BLaER1 (cell line): ENCODE measurements around the gene TEX22.
A peak's percentile ranks its signal among the peaks of the same experiment; 100 is the strongest.

Experiments used
- H3K27ac ChIP-seq: shearing (Covaris generic); formaldehyde crosslinking; 2 replicates; pipeline ENCODE4 v1.8.1; 2022
- H3K27me3 ChIP-seq: shearing (Covaris generic); formaldehyde crosslinking; 2 replicates; pipeline ENCODE4 v1.8.1; 2022
- H3K36me3 ChIP-seq: shearing (Covaris generic); formaldehyde crosslinking; 2 replicates; pipeline ENCODE4 v1.8.1; 2022
- H3K4me1 ChIP-seq: shearing (Covaris generic); formaldehyde crosslinking; 2 replicates; pipeline ENCODE4 v1.8.1; 2022
- H3K4me2 ChIP-seq: shearing (Covaris generic); formaldehyde crosslinking; 2 replicates; pipeline ENCODE4 v1.8.1; 2022
- H3K4me3 ChIP-seq: shearing (Covaris generic); formaldehyde crosslinking; 2 replicates; pipeline ENCODE4 v1.8.1; 2022
- H3K9ac ChIP-seq: shearing (Covaris generic); formaldehyde crosslinking; 2 replicates; pipeline ENCODE4 v1.8.1; 2022
- H3K9me3 ChIP-seq: shearing (Covaris generic); formaldehyde crosslinking; 2 replicates; pipeline ENCODE4 v1.8.1; 2022
- H4K20me1 ChIP-seq: shearing (Covaris generic); formaldehyde crosslinking; 2 replicates; pipeline ENCODE4 v1.8.1; 2022
- Cebpa-rat ChIP-seq: shearing (Covaris generic); IDR thresholded peaks from 2 replicates; pipeline ENCODE4 v1.8.1; 2022

The TEX22 gene

GRCh38 chr14:105376521-105377440 is 21.6 kb upstream of the TEX22 start:
- no peak overlapping the region for H3K4me3 ChIP-seq
- peaks cover 14% of the 10 kb centered on the region for H3K4me1 ChIP-seq
- H3K4me2 ChIP-seq = no peak overlapping the region
- TF ChIP-seq Cebpa-rat = no peak
- H3K9ac ChIP-seq = no peak overlapping the region
- no peaks in the 10 kb centered on the region for H3K27me3 ChIP-seq
- H4K20me1 ChIP-seq = no peaks in the 10 kb centered on the region
- H3K9me3 ChIP-seq = no peaks in the 10 kb centered on the region
- no peak overlapping the region for H3K27ac ChIP-seq
- peaks cover 28% of the 10 kb centered on the region; the same call in 1 of the 2 replicates for H3K36me3 ChIP-seq

GRCh38 chr14:105377555-105378182 is 20.7 kb upstream of the TEX22 start:
- Histone ChIP-seq H3K9ac (no peak overlapping the region), H3K4me3 (no peak overlapping the region), H4K20me1 (no peaks in the 10 kb centered on the region), H3K4me2 (no peak overlapping the region), H3K27me3 (no peaks in the 10 kb centered on the region), H3K36me3 (peaks cover 34% of the 10 kb centered on the region), H3K27ac (no peak overlapping the region), H3K9me3 (no peaks in the 10 kb centered on the region), H3K4me1 (peaks cover 14% of the 10 kb centered on the region)
- TF ChIP-seq Cebpa-rat = no peak

- Histone ChIP-seq H3K9me3 (no peaks in the 10 kb centered on the region), H3K4me3 (no peak overlapping the region), H3K9ac (no peak overlapping the region; the same call in 1 of the 2 replicates), H3K4me2 (no peak overlapping the region), H4K20me1 (no peaks in the 10 kb centered on the region), H3K4me1 (peaks cover 14% of the 10 kb centered on the region), H3K36me3 (peaks cover 39% of the 10 kb centered on the region), H3K27me3 (no peaks in the 10 kb centered on the region), H3K27ac (no peak overlapping the region)
- TF ChIP-seq Cebpa-rat = no peak
These were observed 20.1 kb upstream of the TEX22 start for GRCh38 chr14:105378199-105378598.

DNA sequence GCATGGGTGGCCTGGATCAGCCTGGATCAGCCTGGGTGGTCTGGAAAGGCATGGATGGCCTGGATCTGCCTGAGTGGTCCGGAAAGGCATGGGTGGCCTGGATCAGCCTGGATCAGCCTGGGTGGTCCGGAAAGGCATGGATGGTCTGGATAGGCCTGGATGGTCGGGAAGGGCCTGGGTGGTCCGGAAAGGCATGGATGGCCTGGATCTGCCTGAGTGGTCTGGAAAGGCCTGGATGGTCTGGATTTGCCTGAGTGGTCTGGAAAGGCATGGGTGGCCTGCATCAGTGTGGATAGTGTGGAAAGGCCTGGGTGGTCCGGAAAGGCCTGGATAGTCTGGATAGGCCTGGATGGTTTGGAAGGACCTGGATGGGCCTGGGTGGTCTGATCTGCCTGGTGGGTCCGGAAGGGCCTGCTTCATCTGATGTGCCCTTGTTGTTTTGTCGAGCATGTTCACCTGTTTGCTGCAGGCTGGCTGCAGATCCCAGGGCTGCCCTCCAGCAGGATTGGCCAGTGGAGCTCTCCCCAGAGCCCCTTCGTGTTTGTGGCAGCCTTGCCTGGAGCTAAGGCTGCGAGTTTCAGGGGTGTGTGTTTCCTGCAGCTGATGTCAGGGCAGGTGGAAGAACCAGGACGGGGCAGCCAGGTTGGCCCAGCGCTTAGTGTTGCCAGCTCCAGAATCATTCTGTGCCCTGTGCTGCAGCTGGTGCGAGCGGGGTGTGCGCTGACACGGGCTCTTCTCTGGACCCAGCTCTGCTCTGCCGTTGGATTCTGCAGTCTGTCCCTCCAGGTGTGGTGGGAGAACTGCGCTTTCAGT is 19.3 kb upstream of the TEX22 start:
- no peaks in the 10 kb centered on the region for H3K9me3 ChIP-seq
- peak overlapping the region; percentile 15; the same call in 1 of the 2 replicates for H3K9ac ChIP-seq
- no peak overlapping the region for H3K27ac ChIP-seq
- no peaks in the 10 kb centered on the region for H3K27me3 ChIP-seq
- H4K20me1 ChIP-seq = no peaks in the 10 kb centered on the region
- H3K4me2 ChIP-seq = no peak overlapping the region
- no peak for TF ChIP-seq Cebpa-rat
- H3K4me3 ChIP-seq = no peak overlapping the region
- H3K36me3 ChIP-seq = peaks cover 41% of the 10 kb centered on the region
- peaks cover 14% of the 10 kb centered on the region for H3K4me1 ChIP-seq

DNA sequence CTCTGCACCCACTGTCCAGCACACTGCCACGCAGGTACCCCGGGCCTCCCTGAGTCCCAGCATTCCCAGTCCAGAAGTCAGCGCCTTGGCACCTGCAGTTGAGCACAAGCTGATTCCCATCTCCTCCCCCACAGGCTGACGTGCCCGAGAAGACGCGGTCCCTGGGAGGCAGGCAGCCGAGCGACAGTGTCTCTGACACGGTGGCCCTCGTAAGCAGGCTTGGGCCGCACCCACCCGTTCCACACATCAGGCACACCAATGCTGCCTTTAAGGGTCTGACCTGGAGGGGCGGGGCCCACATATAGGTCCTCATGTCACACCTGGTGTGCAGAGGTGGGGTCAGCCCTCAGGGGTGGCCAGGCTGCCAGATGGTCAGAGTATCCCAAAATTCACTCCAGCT is 18.4 kb upstream of the TEX22 start:
- H3K4me2 ChIP-seq = no peak overlapping the region
- H3K9ac ChIP-seq = no peak overlapping the region
- peaks cover 49% of the 10 kb centered on the region for H3K36me3 ChIP-seq
- H3K4me3 ChIP-seq = no peak overlapping the region
- no peaks in the 10 kb centered on the region for H4K20me1 ChIP-seq
- H3K27ac ChIP-seq = no peak overlapping the region
- peaks cover 16% of the 10 kb centered on the region for H3K4me1 ChIP-seq
- no peaks in the 10 kb centered on the region for H3K27me3 ChIP-seq
- no peak for TF ChIP-seq Cebpa-rat
- no peaks in the 10 kb centered on the region for H3K9me3 ChIP-seq

DNA sequence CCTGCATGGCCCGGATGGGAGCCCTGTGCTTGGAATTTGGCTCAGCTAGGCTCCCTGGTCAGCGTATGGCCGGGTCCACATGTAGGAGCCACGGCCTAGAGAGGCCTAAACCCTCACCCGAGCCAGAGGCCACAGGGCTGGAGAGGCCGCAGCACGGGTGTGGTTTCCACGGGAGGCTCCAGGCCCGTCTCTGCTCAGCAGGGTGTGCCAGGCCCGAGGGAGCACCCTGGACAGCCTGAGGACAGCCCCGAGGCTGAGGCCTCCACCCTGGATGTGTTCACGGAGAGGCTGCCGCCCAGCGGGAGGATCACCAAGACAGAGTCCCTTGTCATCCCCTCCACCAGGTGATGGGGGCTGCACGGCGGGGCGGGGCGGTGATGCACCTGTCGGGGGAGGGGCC is 17.6 kb upstream of the TEX22 start:
- H4K20me1 ChIP-seq = no peaks in the 10 kb centered on the region
- H3K27ac ChIP-seq = no peak overlapping the region
- H3K27me3 ChIP-seq = no peaks in the 10 kb centered on the region
- H3K9ac ChIP-seq = no peak overlapping the region
- H3K9me3 ChIP-seq = no peaks in the 10 kb centered on the region
- peaks cover 58% of the 10 kb centered on the region for H3K36me3 ChIP-seq
- H3K4me3 ChIP-seq = no peak overlapping the region
- TF ChIP-seq Cebpa-rat = no peak
- peaks cover 20% of the 10 kb centered on the region for H3K4me1 ChIP-seq
- H3K4me2 ChIP-seq = no peak overlapping the region

DNA sequence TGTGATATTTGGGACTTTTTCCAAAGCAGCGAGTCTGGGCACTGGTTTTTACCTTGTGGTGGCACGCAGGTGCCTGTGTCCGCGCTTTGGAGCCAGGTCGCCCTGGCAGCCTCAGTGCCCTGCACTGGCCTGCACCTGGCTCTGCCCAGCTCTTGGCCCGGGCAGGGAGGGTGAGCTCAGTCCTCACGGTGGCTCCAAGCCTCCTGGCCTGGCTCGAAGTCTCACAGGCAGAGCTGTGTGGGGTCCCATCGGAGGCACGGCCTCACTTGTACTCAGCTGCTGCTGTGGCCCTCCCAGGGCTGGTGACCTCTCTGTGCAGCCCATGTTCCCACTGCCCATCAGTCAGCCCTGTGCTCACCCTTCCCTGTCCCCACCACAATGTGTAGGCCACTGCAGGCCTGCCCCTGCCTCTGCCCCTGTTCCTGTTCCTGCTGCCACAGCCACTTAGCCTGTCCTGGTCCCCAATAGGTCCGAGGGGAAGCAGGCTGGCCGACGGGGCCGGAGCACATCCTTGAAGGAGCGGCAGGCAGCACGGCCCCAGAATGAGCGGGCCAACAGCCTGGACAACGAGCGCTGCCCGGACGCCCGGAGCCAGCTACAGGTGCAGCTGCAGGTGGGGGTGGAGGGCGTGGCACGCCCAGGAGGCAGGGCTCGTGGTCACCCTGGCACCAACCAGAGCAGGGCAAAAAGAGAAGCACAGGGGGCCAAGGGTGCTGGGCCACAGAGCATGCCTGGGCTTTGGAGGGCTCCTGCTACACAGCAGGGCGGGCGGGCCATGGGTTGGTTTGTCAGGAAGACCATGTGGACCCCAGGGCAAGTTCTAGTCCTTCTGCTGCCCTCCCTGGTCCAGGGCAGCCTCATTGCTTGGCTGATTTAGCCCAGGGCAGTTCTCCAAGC is 16.6 kb upstream of the TEX22 start:
- H4K20me1 ChIP-seq = no peaks in the 10 kb centered on the region
- H3K4me1 ChIP-seq = peaks cover 18% of the 10 kb centered on the region
- no peak overlapping the region for H3K27ac ChIP-seq
- H3K4me3 ChIP-seq = no peak overlapping the region
- peaks cover 67% of the 10 kb centered on the region for H3K36me3 ChIP-seq
- no peak overlapping the region for H3K4me2 ChIP-seq
- H3K9ac ChIP-seq = no peak overlapping the region
- H3K27me3 ChIP-seq = no peaks in the 10 kb centered on the region
- no peak for TF ChIP-seq Cebpa-rat
- H3K9me3 ChIP-seq = no peaks in the 10 kb centered on the region

DNA sequence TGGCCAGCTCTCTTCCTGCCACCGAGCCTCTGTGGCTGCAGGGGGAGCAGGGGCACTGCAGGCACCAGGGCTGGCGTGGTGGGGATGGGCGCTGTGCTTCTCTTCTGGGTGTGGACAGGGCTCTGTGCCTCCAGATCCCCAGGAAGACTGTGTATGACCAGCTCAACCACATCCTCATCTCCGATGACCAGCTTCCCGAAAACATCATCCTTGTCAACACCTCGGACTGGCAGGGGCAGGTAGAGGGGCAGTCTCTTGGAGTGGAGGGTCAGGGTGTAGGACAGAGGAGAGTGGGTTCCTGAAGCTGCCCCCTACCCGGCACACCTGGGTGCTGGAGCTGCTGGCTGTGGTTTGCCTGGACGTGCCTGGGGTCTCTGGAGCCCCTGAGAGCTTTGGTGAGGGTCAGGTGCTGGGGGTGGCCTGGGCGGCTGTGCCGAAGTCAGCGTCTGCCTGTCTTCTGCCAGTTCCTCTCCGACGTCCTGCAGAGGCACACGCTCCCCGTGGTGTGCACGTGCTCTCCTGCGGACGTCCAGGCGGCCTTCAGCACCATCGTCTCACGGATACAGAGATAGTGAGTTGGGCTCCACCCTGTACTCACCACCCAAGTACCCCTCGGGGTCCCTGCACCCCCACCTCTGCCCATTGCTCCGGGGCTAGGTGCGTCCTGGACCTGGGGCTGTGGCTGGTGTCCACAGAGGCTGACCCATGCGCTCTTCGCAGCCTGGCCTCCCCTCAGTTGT is 15.8 kb upstream of the TEX22 start:
- no peak overlapping the region for H3K4me3 ChIP-seq
- H3K36me3 ChIP-seq = peaks cover 75% of the 10 kb centered on the region
- H3K9ac ChIP-seq = no peak overlapping the region
- peaks cover 2% of the 10 kb centered on the region; the same call in 1 of the 2 replicates for H4K20me1 ChIP-seq
- H3K27me3 ChIP-seq = no peaks in the 10 kb centered on the region
- no peaks in the 10 kb centered on the region for H3K9me3 ChIP-seq
- no peak overlapping the region for H3K4me2 ChIP-seq
- no peak for TF ChIP-seq Cebpa-rat
- no peak overlapping the region for H3K27ac ChIP-seq
- peaks cover 26% of the 10 kb centered on the region for H3K4me1 ChIP-seq
